T-cell (primary cell): ENCODE data around the gene RAB11A. TPM values are rescaled to one million over a fixed set of nuclear protein-coding genes. Genes with fewer than 3 reads are reported as not detected.

ENCODE experiments used
- ATAC-seq, 4 experiments: fragments of 200-7000 bp in 3 of 4; fragments of 150-1000 bp in 1 of 4; cut with Tn5 transposase; replicated peaks in 1 of 4; 1 replicate in 3 of 4; 2 replicates in 1 of 4; pipeline ENCODE4 v1.10.0; 2021; ENCODE audit warnings: moderate library complexity in 3 of 4, mild to moderate bottlenecking in 2 of 4, moderate number of reproducible peaks in 1 of 4
- CTCF ChIA-PET, 2 donors: fragments of 300-600 bp; sonication (Branson Sonifier 250); formaldehyde crosslinking; loops; one replicate each; lab custom pipeline; 2022; ENCODE audit warnings: antibody characterized with exemption in 2 of 2; lab: Charles Lee
- POLR2A ChIA-PET, 2 donors: fragments of 300-600 bp; sonication (Branson Sonifier 250); formaldehyde crosslinking; loops; one replicate each; lab custom pipeline; 2022; ENCODE audit warnings: antibody characterized with exemption in 2 of 2; lab: Charles Lee
- DNase-seq, 35 experiments: peaks; one replicate each; pipeline versions ENCODE4 v3.0.0 to v3.0.0-alpha.2; 2013 to 2023
- H3K27ac ChIP-seq: one replicate; pipeline ENCODE4 v1.5.1; 2013; ENCODE audit warnings: low read length
- H3K27me3 ChIP-seq, 2 experiments: replicated peaks in 1 of 2; 1 replicate in 1 of 2; 2 replicates in 1 of 2; pipeline versions ENCODE4 v1.6.1 to v1.7.0; 2013; ENCODE audit warnings: low read length in 1 of 2, mixed read lengths in 1 of 2; ENCODE audit not compliant: control insufficient read depth in 2 of 2, insufficient read depth in 2 of 2; ENCODE audit errors: extremely low read depth in 1 of 2
- H3K36me3 ChIP-seq, 2 donors: 1 replicate in 1 of 2; 2 replicates in 1 of 2; pipeline versions ENCODE4 v1.6.1 to v1.7.0; 2013; ENCODE audit warnings: low read length in 1 of 2; ENCODE audit not compliant: control insufficient read depth in 2 of 2, insufficient read depth in 1 of 2; ENCODE audit errors: extremely low read depth in 1 of 2
- H3K4me1 ChIP-seq, 2 experiments: 1 replicate in 1 of 2; 2 replicates in 1 of 2; pipeline versions ENCODE4 v1.6.1 to v1.7.0; 2013; ENCODE audit warnings: low read length in 2 of 2, mixed read lengths in 1 of 2; ENCODE audit not compliant: insufficient read depth in 2 of 2, control insufficient read depth in 1 of 2; ENCODE audit errors: extremely low read depth in 1 of 2
- H3K4me3 ChIP-seq, 2 donors: 1 replicate in 1 of 2; 2 replicates in 1 of 2; pipeline versions ENCODE4 v1.5.1 to v1.7.0; 2013; ENCODE audit warnings: mild to moderate bottlenecking in 2 of 2, low read length in 1 of 2, moderate library complexity in 1 of 2; ENCODE audit not compliant: control insufficient read depth in 1 of 2; ENCODE audit errors: extremely low read depth in 1 of 2
- H3K9me3 ChIP-seq: 2 replicates; pipeline ENCODE4 v1.7.0; 2013
- H3K27ac Mint-ChIP-seq, 2 donors: one replicate each; pipeline ENCODE4 v1.8.0; 2020 to 2021; ENCODE audit warnings: mild to moderate bottlenecking in 2 of 2, mixed read lengths in 2 of 2
- H3K27me3 Mint-ChIP-seq, 2 donors: one replicate each; pipeline ENCODE4 v1.8.0; 2021 to 2022; ENCODE audit warnings: mixed read lengths in 2 of 2
- H3K36me3 Mint-ChIP-seq: one replicate; pipeline ENCODE4 v1.8.0; 2021; ENCODE audit warnings: mixed read lengths
- H3K4me1 Mint-ChIP-seq, 3 donors: one replicate each; pipeline ENCODE4 v1.8.0; 2020 to 2022; ENCODE audit warnings: mixed read lengths in 3 of 3, mild to moderate bottlenecking in 1 of 3
- H3K4me3 Mint-ChIP-seq, 3 donors: one replicate each; pipeline ENCODE4 v1.8.0; 2020 to 2022; ENCODE audit warnings: mild to moderate bottlenecking in 3 of 3, mixed read lengths in 3 of 3, moderate library complexity in 3 of 3
- H3K9me3 Mint-ChIP-seq, 3 donors: one replicate each; pipeline ENCODE4 v1.8.0; 2020 to 2022; ENCODE audit warnings: mixed read lengths in 3 of 3
- WGBS: methylation state at CpG from one replicate; pipeline ENCODE4 v1.1.5; 2013; ENCODE audit warnings: missing lambda C conversion rate; ENCODE audit not compliant: insufficient coverage; 5-methylcytosine and 5-hydroxymethylcytosine counted together
- total RNA-seq, 35 experiments: library from RNA in 6 of 35; stranded (reverse) in 6 of 35; fragments of 120-200 nt in 1 of 35; gene quantifications; one replicate each; pipeline versions ENCODE4 v1.2.1 to v1.2.4 and lab custom pipeline; 2013 to 2026

RAB11A gene
- total RNA-seq (100 to 1,000 TPM in 1 of 5 donors, 10 to 100 TPM in 4; 82.4 to 103 (median 97.5) TPM), total RNA-seq (lab: John Stamatoyannopoulos, UW) (74.4 to 127 (median 94.0) reads per million in 29 experiments)
- 118 TPM for total RNA-seq (2013)

- CTCF ChIA-PET = interaction anchor here in 1 of 2 donors (0.6 to 3.0 kb wide), 14 partner anchors 12 to 353 kb away, joined by 3 to 16 read pairs (median 4); partner anchors contain the start of gene INTS14
- peaks cover 28 to 39% (median 35%) of the 10 kb centered on the region in 3 donors for H3K4me1 Mint-ChIP-seq
- no peaks in the 10 kb centered on the region for H3K9me3 ChIP-seq
- WGBS = under 1% methylated on average over 59 of the region's 62 CpGs
- H3K27ac Mint-ChIP-seq = peak within 1 kb of the TSS; percentile 97
- H3K4me3 Mint-ChIP-seq = peak within 1 kb of the TSS; percentile 95 to 100 (median 98)
- H3K4me3 ChIP-seq = peak within 1 kb of the TSS; percentile 89 to 99
- ATAC-seq (peak; percentile 93 to 94 (median 94)), DNase-seq (peak; percentile 88 to 96 (median 93))
- peak within 1 kb of the TSS; percentile 98 for H3K27ac ChIP-seq
- H3K4me1 ChIP-seq = peaks cover 0 to 27% of the 10 kb centered on the region in 2 experiments
- POLR2A ChIA-PET = interaction anchor here (0.5 to 1.7 kb wide), 12 partner anchors 9 to 238 kb away, joined by 3 to 14 read pairs (median 3); partner anchors contain the start of gene DENND4A (in 1 of the 2)
- no peaks in the 10 kb centered on the region for H3K27me3 Mint-ChIP-seq
- H3K9me3 Mint-ChIP-seq = no peaks in the 10 kb centered on the region
- H3K27me3 ChIP-seq = no peaks in the 10 kb centered on the region
- H3K36me3 ChIP-seq = no peaks in the 10 kb centered on the region
- H3K36me3 Mint-ChIP-seq = peaks cover under 1% of the 10 kb centered on the region
Measured at GRCh38 chr15:65869126-65869953, at the start of gene RAB11A. RAB11A (plus strand) TSS chr15:65869491; CDS start chr15:65869586, 95 bp downstream.

- no peak overlapping the region for H3K4me3 ChIP-seq
- ATAC-seq = peak in 1 of 4 experiments; percentile 7
Measured at GRCh38 chr15:65819563-65819960, 49.7 kb upstream of the RAB11A start.

GRCh38 chr15:65821070-65821469 is 48.2 kb upstream of the RAB11A start:
- H3K36me3 ChIP-seq = no peaks in the 10 kb centered on the region
- Mint-ChIP-seq H3K27me3 (no peaks in the 10 kb centered on the region), H3K4me3 (peak overlapping the region in 1 of 3 donors; percentile 79), H3K36me3 (no peaks in the 10 kb centered on the region), H3K4me1 (peaks cover 65 to 72% (median 66%) of the 10 kb centered on the region in 3 donors), H3K27ac (peak overlapping the region; percentile 96 to 97), H3K9me3 (no peaks in the 10 kb centered on the region)
- peaks cover 28 to 57% of the 10 kb centered on the region in 2 experiments for H3K4me1 ChIP-seq
- ATAC-seq (no peak), DNase-seq (no peak)
- ChIA-PET CTCF (interaction anchor here in 1 of 2 donors (1.4 to 3.5 kb wide), 3 partner anchors 8 to 48 kb away, joined by 5 to 34 read pairs (median 16); partner anchors contain the start of genes DENND4A and RAB11A), POLR2A (interaction anchor here in 1 of 2 donors (0.5 to 0.9 kb wide), 4 partner anchors 10 to 516 kb away, joined by 3 to 5 read pairs (median 3); no protein-coding TSS in a partner anchor)
- no peaks in the 10 kb centered on the region for H3K27me3 ChIP-seq
- no peaks in the 10 kb centered on the region for H3K9me3 ChIP-seq
- H3K27ac ChIP-seq = peak overlapping the region; percentile 94
- H3K4me3 ChIP-seq = no peak overlapping the region

More at GRCh38 chr15:65819563-65819960, 49.7 kb upstream of the RAB11A start:
- H3K27me3 ChIP-seq = no peaks in the 10 kb centered on the region
- H3K27ac Mint-ChIP-seq = peak overlapping the region; percentile 96 to 97
- 88% methylated on average over 3 of the region's 3 CpGs for WGBS
- no peaks in the 10 kb centered on the region for H3K9me3 ChIP-seq
- DNase-seq = peak in 2 of 35 experiments; percentile 10 to 14
- ChIA-PET POLR2A (interaction anchor here (0.5 to 3.3 kb wide), 6 partner anchors 9 to 598 kb away, joined by 3 to 98 read pairs (median 8); partner anchors contain the start of genes DENND4A (in 2 of the 2) and RAB11A (in 1 of the 2)), CTCF (interaction anchor here (0.5 to 3.5 kb wide), 9 partner anchors 8 to 50 kb away, joined by 3 to 34 read pairs (median 8); partner anchors contain the start of genes DENND4A (in 1 of the 2) and RAB11A (in 1 of the 2))
- H3K27me3 Mint-ChIP-seq = no peaks in the 10 kb centered on the region
- peaks cover 63 to 67% (median 66%) of the 10 kb centered on the region in 3 donors for H3K4me1 Mint-ChIP-seq
- H3K36me3 Mint-ChIP-seq = no peaks in the 10 kb centered on the region
- H3K27ac ChIP-seq = peak overlapping the region; percentile 94
- H3K4me1 ChIP-seq = peaks cover 26 to 57% of the 10 kb centered on the region in 2 experiments
- peak overlapping the region in 2 of 3 donors; percentile 17 to 79 for H3K4me3 Mint-ChIP-seq
- no peaks in the 10 kb centered on the region for H3K36me3 ChIP-seq
- H3K9me3 Mint-ChIP-seq = no peaks in the 10 kb centered on the region

GRCh38 chr15:65822316-65822715 is 47.0 kb upstream of the RAB11A start:
- H3K27me3 Mint-ChIP-seq = no peaks in the 10 kb centered on the region
- Histone ChIP-seq H3K27ac (no peak overlapping the region), H3K9me3 (no peaks in the 10 kb centered on the region), H3K4me3 (no peak overlapping the region), H3K27me3 (no peaks in the 10 kb centered on the region), H3K4me1 (peaks cover 28 to 57% of the 10 kb centered on the region in 2 experiments), H3K36me3 (no peaks in the 10 kb centered on the region)
- CTCF ChIA-PET = interaction anchor here in 1 of 2 donors (0.6 to 0.7 kb wide), 2 partner anchors 28 to 121 kb away, joined by 3 to 5 read pairs; no protein-coding TSS in a partner anchor
- H3K4me1 Mint-ChIP-seq = peaks cover 67 to 72% (median 69%) of the 10 kb centered on the region in 3 donors
- H3K9me3 Mint-ChIP-seq = no peaks in the 10 kb centered on the region
- ATAC-seq (no peak), DNase-seq (no peak)
- no peaks in the 10 kb centered on the region for H3K36me3 Mint-ChIP-seq
- POLR2A ChIA-PET = interaction anchor here (0.6 to 0.9 kb wide), 4 partner anchors 23 to 1257 kb away, joined by 3 to 7 read pairs (median 4); no protein-coding TSS in a partner anchor
- H3K27ac Mint-ChIP-seq = peak overlapping the region; percentile 61 to 70
- WGBS = 100% methylated on average over 2 of the region's 3 CpGs
- H3K4me3 Mint-ChIP-seq = no peak overlapping the region

- POLR2A ChIA-PET = interaction anchor here in 1 of 2 donors (0.5 to 0.6 kb wide), 2 partner anchors 12 to 25 kb away, joined by 4 to 6 read pairs; no protein-coding TSS in a partner anchor
- WGBS = 100% methylated on average over 1 of the region's 7 CpGs
- H3K27ac ChIP-seq = no peak overlapping the region
- no peaks in the 10 kb centered on the region for H3K27me3 ChIP-seq
- H3K36me3 ChIP-seq = no peaks in the 10 kb centered on the region
- Mint-ChIP-seq H3K36me3 (no peaks in the 10 kb centered on the region), H3K27me3 (no peaks in the 10 kb centered on the region), H3K9me3 (no peaks in the 10 kb centered on the region), H3K27ac (peak overlapping the region; percentile 34 to 52), H3K4me3 (no peak overlapping the region), H3K4me1 (peaks cover 68 to 73% (median 70%) of the 10 kb centered on the region in 3 donors)
- H3K9me3 ChIP-seq = no peaks in the 10 kb centered on the region
- ATAC-seq = no peak
- CTCF ChIA-PET = interaction anchor here (0.6 to 1.6 kb wide), 3 partner anchors 8 to 38 kb away, joined by 3 to 5 read pairs (median 3); partner anchors contain the start of gene DENND4A (in 1 of the 2)
- H3K4me3 ChIP-seq = no peak overlapping the region
- peaks cover 32 to 61% of the 10 kb centered on the region in 2 experiments for H3K4me1 ChIP-seq
- peak in 4 of 35 experiments; percentile 15 to 51 (median 20) for DNase-seq
Measured at GRCh38 chr15:65824031-65824743, 45.1 kb upstream of the RAB11A start.
